Transverse colon (tissue), 3 donors: ENCODE results near the gene PLIN4.

ENCODE experiments used
- CTCF ChIP-seq, 5 experiments: fragments of 200-600 bp in 3 of 5; fragments of 450-650 bp in 2 of 5; sonication (generic) in 3 of 5; IDR thresholded peaks; 1 replicate in 2 of 5; 2 replicates in 3 of 5; pipeline ENCODE4 v1.5.1; 2016 to 2017; ENCODE audit warnings: antibody characterized with exemption in 5 of 5, inconsistent platforms in 3 of 5, mild to moderate bottlenecking in 2 of 5, moderate library complexity in 1 of 5
- POLR2A ChIP-seq: fragments of 450-650 bp; IDR thresholded peaks from one replicate; pipeline ENCODE4 v1.6.1; 2016; ENCODE audit warnings: antibody characterized with exemption, mild to moderate bottlenecking, moderate library complexity

GRCh38 chr19:4556597-4557127 lies 38.4 kb upstream of the PLIN4 start:
- TF ChIP-seq CTCF (IDR thresholded peaks at IDR 0.05) = no peak
- TF ChIP-seq POLR2A = no peak
